ENCODE results near the gene GDPD3.

The GDPD3 gene

GRCh38 chr16:30094541-30095165 lies 18.7 kb downstream of the GDPD3 start:
- DNase-seq, result no peak

- DNase-seq, result peak; percentile 65
Observed at GRCh38 chr16:30092373-30093010, 20.8 kb downstream of the GDPD3 start.

GRCh38 chr16:30091474-30092372 lies 21.6 kb downstream of the GDPD3 start, which contains the start of gene TBX6:
Gene TBX6 (minus strand): TSS chr16:30091924. CDS start chr16:30091193, 731 bp downstream.
- DNase-seq, result peak; percentile 94

- DNase-seq, result no peak
Observed at GRCh38 chr16:30090610-30091331, 22.6 kb downstream of the GDPD3 start.

GRCh38 chr16:30088832-30089624 lies 24.3 kb downstream of the GDPD3 start:
- no peak for DNase-seq

GRCh38 chr16:30088237-30088831 lies 25.0 kb downstream of the GDPD3 start:
- no peak for DNase-seq

- DNase-seq, result no peak
Observed at GRCh38 chr16:30087181-30087898, 26.0 kb downstream of the GDPD3 start.

GRCh38 chr16:30086291-30087140 lies 26.8 kb downstream of the GDPD3 start:
- no peak for DNase-seq

- DNase-seq, result no peak
Observed at GRCh38 chr16:30085820-30086219, 27.5 kb downstream of the GDPD3 start.

GRCh38 chr16:30085247-30085646 lies 28.1 kb downstream of the GDPD3 start:
- DNase-seq, result no peak

GRCh38 chr16:30084816-30085159 lies 28.5 kb downstream of the GDPD3 start:
- no peak for DNase-seq

- no peak for DNase-seq
Observed at GRCh38 chr16:30084096-30084815, 29.1 kb downstream of the GDPD3 start.

GRCh38 chr16:30083216-30084055 lies 29.9 kb downstream of the GDPD3 start:
- DNase-seq, result no peak

- no peak for DNase-seq
Observed at GRCh38 chr16:30082545-30083090, 30.7 kb downstream of the GDPD3 start.

GRCh38 chr16:30079480-30079879 lies 33.9 kb downstream of the GDPD3 start:
- DNase-seq, result no peak

GRCh38 chr16:30078744-30079143 lies 34.6 kb downstream of the GDPD3 start:
- no peak for DNase-seq

- no peak for DNase-seq
Observed at GRCh38 chr16:30077656-30078055, 35.7 kb downstream of the GDPD3 start.

- no peak for DNase-seq
Observed at GRCh38 chr16:30076276-30076791, 37.0 kb downstream of the GDPD3 start.

Measured in stimulated activated CD4-positive, alpha-beta T cell treated with anti-CD3 and anti-CD28 coated beads, Interleukin-4, amount 100 ng/mL, for 1 hour (primary cell).